SK-N-MC (cell line): Measurements from ENCODE around the gene RAC3.

ENCODE experiments used
- EZH2 ChIP-seq: fragments of 200-600 bp; sonication (generic); IDR thresholded peaks from one replicate; pipeline ENCODE4 v1.6.1; 2017; ENCODE audit warnings: antibody characterized with exemption
- FOXP2 ChIP-seq: optimal IDR thresholded peaks from 2 replicates; pipeline ENCODE3; 2011; ENCODE audit warnings: mild to moderate bottlenecking, moderate library complexity; ENCODE audit not compliant: insufficient read depth; ENCODE audit errors: extremely low read length, control extremely low read depth
- POLR2AphosphoS5 ChIP-seq: IDR thresholded peaks from 2 replicates; pipeline ENCODE4 v1.6.1; 2012; ENCODE audit warnings: mild to moderate bottlenecking, low read depth, low read length, borderline replicate concordance

DNA sequence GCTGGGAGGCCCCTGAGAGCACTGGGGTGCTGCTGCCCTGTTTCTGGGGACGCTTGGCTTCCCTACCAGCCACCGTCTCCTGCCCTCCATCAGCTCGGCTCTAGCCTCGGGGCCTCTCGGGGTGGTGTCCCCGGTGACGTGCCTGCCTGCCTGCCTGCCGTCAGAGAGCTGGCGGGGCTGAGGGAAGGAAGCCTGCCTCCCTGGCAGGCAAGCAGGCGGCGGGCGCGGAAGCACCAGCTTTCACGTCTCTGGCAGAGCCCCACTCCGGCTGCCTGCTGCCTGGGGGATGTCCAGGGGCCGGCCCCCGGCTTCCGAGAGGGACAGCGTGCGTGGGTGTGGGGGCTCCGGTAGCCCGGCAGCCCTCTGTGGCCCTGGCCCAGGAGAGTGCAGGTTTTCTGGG lies 18.1 kb upstream of the RAC3 start:
- TF ChIP-seq EZH2 (no peak), POLR2AphosphoS5 (no peak), FOXP2 (no peak)
